HEK293T (cell line): ENCODE data around the gene CLEC17A.

Experiments
- LEF1 ChIP-seq: fragments of 450-650 bp; IDR thresholded peaks from 2 replicates; pipeline ENCODE4 v1.6.1; 2017; ENCODE audit warnings: mild to moderate bottlenecking, borderline replicate concordance
- SUZ12 ChIP-seq: fragments of 450-650 bp; IDR thresholded peaks from 2 replicates; pipeline ENCODE4 v1.6.1; 2016; ENCODE audit warnings: mild to moderate bottlenecking
- TARDBP ChIP-seq: fragments of 450-650 bp; IDR thresholded peaks from 2 replicates; pipeline ENCODE4 v1.6.1; 2016

DNA sequence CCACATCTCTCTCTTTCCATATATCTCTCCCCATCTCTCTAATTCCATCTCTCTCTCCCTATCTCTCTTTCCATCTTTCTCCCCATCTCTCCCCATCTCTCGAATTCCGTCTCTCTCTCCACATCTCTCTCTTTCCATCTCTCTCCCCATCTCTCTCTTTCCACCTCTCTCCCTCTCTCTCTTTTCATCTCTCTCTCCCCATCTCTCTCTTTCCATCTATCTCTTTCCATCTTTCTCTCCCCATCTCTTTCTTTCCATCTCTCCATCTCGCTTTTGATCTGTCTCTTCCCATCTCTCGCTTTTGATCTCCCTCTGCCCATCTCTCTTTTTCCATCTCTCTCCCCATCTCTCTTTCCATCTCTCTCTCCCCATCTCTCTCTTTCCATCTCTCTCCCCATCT, 66.1 kb downstream of the CLEC17A start:
- TF ChIP-seq LEF1 (no peak), TARDBP (no peak), SUZ12 (no peak)
